Measurements from ENCODE around the gene TMEM132C.

DNA sequence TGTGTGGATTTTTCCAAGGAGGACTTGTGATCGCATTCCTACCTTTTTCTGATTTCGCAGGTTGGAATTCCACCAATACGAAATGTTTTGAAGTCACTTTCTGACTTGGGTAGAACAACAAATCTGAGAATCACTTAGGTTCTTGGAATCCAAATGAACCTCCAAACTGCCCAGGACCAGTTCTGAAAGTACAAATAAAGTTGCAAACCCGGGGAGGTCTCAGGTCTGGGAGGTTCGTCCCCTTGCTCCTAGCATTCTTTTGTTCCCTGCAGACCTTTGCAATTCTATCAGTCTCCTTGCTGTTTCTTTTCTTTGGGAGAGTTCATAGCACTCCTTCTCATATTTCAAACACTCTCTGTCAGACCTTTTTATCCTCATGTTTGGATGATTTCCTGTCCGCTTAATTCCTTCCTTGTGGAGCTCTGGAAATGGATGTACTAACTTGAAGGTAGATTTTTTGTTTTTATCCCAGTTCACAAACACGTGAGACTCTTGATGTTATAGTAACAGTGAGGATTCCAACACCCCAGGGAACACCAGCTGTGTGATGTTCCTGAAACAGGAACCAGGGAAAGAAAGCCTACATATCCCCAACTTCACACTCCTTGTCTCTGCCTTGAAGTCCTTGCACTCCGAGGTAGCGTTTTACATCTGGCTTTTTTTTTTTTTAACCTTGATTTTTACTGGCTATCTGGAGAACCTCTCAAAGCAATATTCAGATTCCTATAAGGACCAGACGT is 70.6 kb downstream of the TMEM132C start:
- TF ChIP-seq POLR2AphosphoS5 (IDR thresholded peaks at IDR 0.05; ENCODE audit: low read depth, low read length) (no peak), POLR2A (IDR thresholded peaks at IDR 0.05; ENCODE audit: low read depth, low read length) (no peak), PAX5 (IDR thresholded peaks at IDR 0.05; ENCODE audit: insufficient read depth, low read length, severe bottlenecking) (no peak)
